Spinal cord (tissue), 10 donors: ENCODE measurements around the gene FOLR1. TPM values are rescaled to one million over a fixed set of nuclear protein-coding genes. Genes with fewer than 3 reads are reported as not detected.

Source experiments
- DNase-seq, 6 donors: peaks; one replicate each; pipeline versions ENCODE4 v3.0.0 to v3.0.0-alpha.2; 2013 to 2015; ENCODE audit warnings: low spot score in 6 of 6, low read depth in 4 of 6
- H3K27ac ChIP-seq: one replicate; pipeline ENCODE4 v1.5.1; 2013; ENCODE audit warnings: low read depth, low read length, control low read depth
- H3K27me3 ChIP-seq: one replicate; pipeline ENCODE4 v1.6.1; 2013; ENCODE audit warnings: low read length; ENCODE audit not compliant: control insufficient read depth, insufficient read depth
- H3K36me3 ChIP-seq: one replicate; pipeline ENCODE4 v1.6.1; 2013; ENCODE audit warnings: low read length; ENCODE audit not compliant: control insufficient read depth, insufficient read depth
- H3K4me1 ChIP-seq: one replicate; pipeline ENCODE4 v1.6.1; 2013; ENCODE audit warnings: low read length; ENCODE audit not compliant: control insufficient read depth, insufficient read depth
- H3K4me3 ChIP-seq: one replicate; pipeline ENCODE4 v1.5.1; 2013; ENCODE audit warnings: low read depth, low read length, control low read depth
- H3K9me3 ChIP-seq: one replicate; pipeline ENCODE4 v1.6.1; 2013; ENCODE audit warnings: low read length; ENCODE audit not compliant: control insufficient read depth, insufficient read depth
- WGBS: methylation state at CpG from one replicate; pipeline ENCODE4 v1.1.5; 2013; ENCODE audit warnings: missing lambda C conversion rate; ENCODE audit not compliant: insufficient coverage; 5-methylcytosine and 5-hydroxymethylcytosine counted together
- polyA plus RNA-seq, 2 donors: library from polyadenylated mRNA; unstranded; fragments of 120-200 nt; gene quantifications; one replicate each; pipeline ENCODE4 v1.2.1, GENCODE V29; 2013; ENCODE audit not compliant: insufficient read length in 2 of 2
- total RNA-seq, 2 donors: library from RNA; depleted of rRNA in 1 of 2; stranded (reverse); fragments of 120-200 nt in 1 of 2; fragments of >200 nt in 1 of 2; gene quantifications; one replicate each; pipeline versions ENCODE4 v1.2.3 to v1.2.4, GENCODE V29; 2013 to 2014
- donor health status: healthy.

FOLR1 gene
- total and polyA plus RNA-seq, 4 donors = 1.9 to 172 (median 4.0) TPM

DNA sequence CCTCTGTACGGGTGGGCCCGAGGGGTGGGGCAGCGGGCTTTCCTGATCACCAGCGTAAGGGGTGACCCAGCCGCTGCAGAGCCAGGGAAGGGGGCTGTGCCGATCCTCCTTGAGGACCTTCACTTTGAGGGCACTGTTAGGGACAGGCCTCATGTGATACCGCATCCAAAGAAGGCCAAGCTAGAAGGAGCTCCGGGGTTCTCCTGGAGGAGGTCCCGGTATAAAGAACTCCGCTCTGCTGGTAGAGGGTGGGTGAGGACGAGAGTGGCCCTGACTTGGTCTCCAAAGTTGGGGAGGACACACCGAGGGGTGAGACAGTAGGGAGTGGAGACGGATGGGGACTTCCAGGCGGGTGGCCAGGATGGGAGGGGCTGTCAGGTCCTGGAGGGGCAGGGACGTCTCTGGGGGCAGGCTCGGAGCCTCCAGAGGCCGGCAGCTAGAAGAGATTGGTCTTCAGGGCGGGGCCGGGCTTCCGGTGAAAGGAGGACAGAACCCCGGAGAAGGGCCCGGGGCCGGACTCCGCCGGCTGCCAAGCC, 47.4 kb downstream of the FOLR1 start:
- Histone ChIP-seq H3K27me3 (peaks cover 57% of the 10 kb centered on the region), H3K9me3 (no peaks in the 10 kb centered on the region), H3K4me1 (peaks cover 44% of the 10 kb centered on the region), H3K36me3 (peaks cover 31% of the 10 kb centered on the region), H3K27ac (no peak overlapping the region), H3K4me3 (peak overlapping the region; percentile 7)
- WGBS = 3% methylated on average over 25 of the region's 25 CpGs
- DNase-seq = no peak

DNA sequence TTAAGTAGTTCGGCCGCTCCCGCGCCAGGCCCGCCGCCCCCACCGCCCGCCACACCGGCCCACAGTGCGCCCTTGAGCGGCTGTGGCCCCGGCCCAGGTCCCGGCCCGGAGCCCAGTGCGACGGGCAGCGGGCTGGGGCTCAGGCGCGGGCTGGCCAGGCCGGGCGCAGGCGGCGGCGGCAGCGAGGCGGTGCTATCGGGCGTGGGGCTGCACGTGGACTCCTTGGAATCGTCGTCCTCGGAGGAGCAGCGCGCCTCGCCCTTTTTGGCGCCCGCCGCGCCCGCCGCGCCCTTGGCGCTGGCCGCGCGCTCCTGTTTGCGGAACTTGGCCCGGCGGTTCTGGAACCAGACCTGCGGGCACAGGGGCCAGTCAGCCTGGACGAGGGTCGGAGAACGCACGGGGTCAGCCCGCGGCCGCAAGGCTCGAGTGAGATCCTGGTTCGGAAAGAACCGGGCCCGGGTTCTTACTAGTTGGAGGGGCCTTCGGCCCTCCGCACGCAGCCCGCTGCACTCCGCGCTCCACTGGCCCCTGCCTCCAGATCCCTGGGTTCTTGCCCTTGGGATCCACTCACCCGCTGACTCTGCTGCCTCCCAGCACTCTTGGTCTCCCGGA, 48.0 kb downstream of the FOLR1 start:
- DNase-seq = peak in 2 of 6 donors; percentile 22 to 51
- Histone ChIP-seq H3K27ac (no peak overlapping the region), H3K4me3 (no peak overlapping the region), H3K9me3 (no peaks in the 10 kb centered on the region), H3K36me3 (peaks cover 29% of the 10 kb centered on the region), H3K4me1 (peaks cover 45% of the 10 kb centered on the region), H3K27me3 (peaks cover 62% of the 10 kb centered on the region)
- under 1% methylated on average over 69 of the region's 69 CpGs for WGBS

DNA sequence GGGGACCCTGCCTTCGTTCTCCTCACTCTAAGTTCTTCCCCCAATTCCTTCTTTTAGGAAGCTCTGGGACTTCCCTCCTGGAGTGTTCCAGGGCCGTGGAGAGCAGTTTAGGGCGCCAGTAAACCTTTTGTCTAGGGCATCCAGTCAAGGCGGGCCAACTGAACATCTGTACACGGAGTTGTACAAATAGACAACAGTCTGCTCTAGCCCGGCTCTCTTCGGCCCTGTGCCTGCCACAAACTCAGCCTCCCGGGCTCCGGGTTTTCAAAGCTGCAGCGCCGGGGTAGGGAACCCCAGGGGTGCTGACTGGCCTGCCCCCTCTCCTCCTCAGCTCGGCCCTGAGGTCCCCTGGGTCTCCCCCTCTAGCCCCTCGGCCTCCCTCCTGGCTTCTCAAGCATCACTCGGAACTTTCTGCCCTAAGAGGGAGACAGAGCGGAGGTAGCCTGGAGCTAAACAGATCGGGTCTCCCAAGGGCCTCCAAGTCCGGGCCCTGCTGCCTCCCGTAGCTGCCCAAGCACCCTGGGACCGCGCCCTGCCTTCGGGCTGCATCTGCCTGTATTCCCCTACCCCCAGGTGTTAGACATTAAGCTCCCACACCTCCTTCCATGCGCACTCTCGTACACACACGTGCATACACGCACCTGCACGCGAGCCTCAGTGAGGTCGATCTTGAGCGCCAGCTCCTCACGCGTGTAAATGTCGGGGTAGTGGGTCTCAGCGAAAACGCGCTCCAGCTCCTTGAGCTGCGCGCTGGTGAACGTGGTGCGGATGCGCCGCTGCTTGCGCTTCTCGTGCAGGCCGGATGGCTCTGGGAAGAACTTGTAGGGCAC, 48.7 kb downstream of the FOLR1 start:
- Histone ChIP-seq H3K4me3 (no peak overlapping the region), H3K27me3 (peaks cover 70% of the 10 kb centered on the region), H3K36me3 (peaks cover 22% of the 10 kb centered on the region), H3K27ac (no peak overlapping the region), H3K4me1 (peaks cover 45% of the 10 kb centered on the region), H3K9me3 (no peaks in the 10 kb centered on the region)
- DNase-seq = peak in 2 of 6 donors; percentile 21 to 46
- WGBS = 2% methylated on average over 31 of the region's 44 CpGs

DNA sequence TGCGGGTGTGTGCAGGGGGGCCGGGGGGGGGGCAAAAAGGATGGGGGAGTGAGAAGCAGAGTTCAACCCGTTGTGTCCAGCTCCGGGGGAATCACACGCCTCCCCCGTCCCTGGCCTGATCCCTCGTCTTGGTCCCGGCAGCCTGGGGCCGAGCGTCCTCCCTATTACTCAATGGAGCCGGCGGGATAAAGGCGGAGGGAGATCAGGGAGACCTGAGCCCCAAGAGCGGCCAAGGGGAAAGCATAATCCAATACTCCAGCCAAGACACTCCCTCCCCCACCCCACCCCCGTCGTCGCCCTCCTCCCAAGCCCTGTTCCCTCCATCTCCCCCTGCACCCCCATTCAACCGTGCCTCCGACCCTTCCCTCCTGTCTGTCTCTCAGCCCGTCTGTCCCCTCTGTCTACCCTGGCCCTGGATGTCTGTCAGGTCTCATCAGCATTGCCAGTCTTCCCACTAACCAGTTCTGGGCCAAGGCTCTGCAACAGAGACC, 49.4 kb downstream of the FOLR1 start:
- DNase-seq = no peak
- peaks cover 20% of the 10 kb centered on the region for H3K36me3 ChIP-seq
- no peak overlapping the region for H3K27ac ChIP-seq
- no peaks in the 10 kb centered on the region for H3K9me3 ChIP-seq
- peaks cover 76% of the 10 kb centered on the region for H3K27me3 ChIP-seq
- peaks cover 45% of the 10 kb centered on the region for H3K4me1 ChIP-seq
- WGBS = 12% methylated on average over 9 of the region's 20 CpGs
- H3K4me3 ChIP-seq = no peak overlapping the region

DNA sequence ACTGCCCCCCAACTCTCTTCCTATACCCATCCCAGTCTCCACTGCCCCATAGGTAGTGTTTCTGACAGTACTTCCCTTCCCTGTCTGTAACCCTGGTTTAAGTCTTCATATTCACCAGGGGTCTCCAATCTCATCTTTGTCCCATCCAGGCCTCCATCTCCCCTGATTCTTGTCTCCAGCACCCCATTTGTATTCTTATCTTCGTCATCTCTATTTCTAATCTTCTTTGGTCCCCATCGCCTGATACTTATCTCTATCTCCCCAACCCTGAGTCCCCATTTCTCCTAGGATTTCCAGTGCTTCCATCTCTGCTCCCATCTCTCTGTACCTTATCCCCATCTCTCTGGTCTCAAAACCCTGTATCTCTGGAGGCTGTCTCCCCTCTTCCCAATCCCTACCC, 50.2 kb downstream of the FOLR1 start:
- Histone ChIP-seq H3K9me3 (no peaks in the 10 kb centered on the region), H3K27me3 (peaks cover 84% of the 10 kb centered on the region), H3K27ac (no peak overlapping the region), H3K4me3 (no peak overlapping the region), H3K4me1 (peaks cover 44% of the 10 kb centered on the region), H3K36me3 (peaks cover 16% of the 10 kb centered on the region)
- no peak for DNase-seq
- 100% methylated on average over 2 of the region's 2 CpGs for WGBS

DNA sequence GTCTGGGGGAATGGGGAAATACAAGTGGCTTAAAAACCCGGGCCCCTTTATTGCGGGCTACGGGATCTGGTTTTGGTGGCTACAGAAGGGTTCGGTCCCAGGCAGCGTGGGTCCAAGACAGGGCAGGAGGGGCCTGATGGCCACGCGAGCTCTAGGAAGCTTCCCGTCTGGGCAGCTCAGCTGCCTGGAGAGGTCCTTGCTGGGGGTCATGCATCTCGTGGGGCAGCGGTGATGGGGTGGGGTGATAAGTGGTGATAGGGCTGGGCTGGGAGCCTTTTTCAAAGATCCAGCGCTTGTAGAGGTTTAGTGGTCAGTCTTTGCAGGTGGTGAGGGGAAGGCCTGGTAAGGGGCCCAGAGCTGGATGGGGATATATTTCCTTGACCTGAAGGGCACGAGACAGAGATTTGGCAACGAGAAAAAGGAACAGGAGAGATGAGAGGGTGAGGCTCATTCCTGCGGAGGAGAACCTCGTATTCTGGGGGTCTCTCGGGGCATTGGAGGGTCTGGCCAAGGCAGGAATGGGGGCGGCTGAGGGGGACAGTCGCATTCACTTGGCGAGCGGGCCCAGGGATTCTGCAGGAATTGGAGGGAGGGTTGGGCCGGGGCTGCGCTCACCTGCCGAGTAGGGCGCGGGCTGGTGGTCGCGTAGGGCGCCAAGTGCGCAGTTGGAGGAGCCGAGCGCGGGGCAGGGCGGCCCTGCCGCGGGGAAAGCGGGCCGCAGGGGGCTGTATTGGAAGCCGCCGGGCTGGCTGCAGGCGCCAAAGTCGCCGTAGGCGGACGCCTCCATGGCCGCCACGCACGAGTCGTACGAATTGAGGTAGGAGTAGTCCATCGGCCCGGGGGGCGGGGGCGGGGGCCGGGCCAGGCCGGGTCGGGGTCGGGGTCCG, 51.5 kb downstream of the FOLR1 start:
- H3K4me3 ChIP-seq = no peak overlapping the region
- H3K27ac ChIP-seq = no peak overlapping the region
- no peaks in the 10 kb centered on the region for H3K9me3 ChIP-seq
- no peak for DNase-seq
- WGBS = 11% methylated on average over 58 of the region's 58 CpGs
- peaks cover 3% of the 10 kb centered on the region for H3K36me3 ChIP-seq
- peaks cover 88% of the 10 kb centered on the region for H3K27me3 ChIP-seq
- peaks cover 32% of the 10 kb centered on the region for H3K4me1 ChIP-seq

DNA sequence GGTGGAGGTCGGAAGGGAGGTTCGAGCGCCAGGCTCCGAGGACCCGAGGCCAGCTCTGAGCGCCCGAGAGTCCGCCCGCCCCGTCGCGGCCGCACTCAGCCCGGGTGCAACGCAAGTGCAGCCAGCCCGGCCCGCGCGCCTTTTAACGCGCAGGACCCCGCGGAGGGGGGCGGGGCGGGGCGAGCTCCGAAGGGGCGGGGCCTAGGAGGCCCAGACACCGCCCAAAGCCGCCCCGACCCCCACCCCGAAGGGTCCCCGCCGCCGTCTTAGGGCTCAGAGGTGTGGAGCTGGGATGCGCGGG, 52.1 kb downstream of the FOLR1 start, which contains the start of gene PHOX2A:
Gene PHOX2A (minus strand): TSS at position 117 of the 301 bp plus-strand sequence. CDS start 172 bp downstream, outside the sequence.
- H3K27me3 ChIP-seq = peaks cover 84% of the 10 kb centered on the region
- no peak for DNase-seq

GRCh38 chr11:72244361-72245262, 52.7 kb downstream of the FOLR1 start:
- Histone ChIP-seq H3K27me3 (peaks cover 78% of the 10 kb centered on the region), H3K27ac (no peak overlapping the region), H3K4me1 (peaks cover 20% of the 10 kb centered on the region), H3K4me3 (no peak overlapping the region), H3K36me3 (no peaks in the 10 kb centered on the region), H3K9me3 (no peaks in the 10 kb centered on the region)
- DNase-seq = peak in 1 of 6 donors; percentile 21
- 2% methylated on average over 46 of the region's 46 CpGs for WGBS

More for the DNA sequence above, 52.1 kb downstream of the FOLR1 start, which contains the start of gene PHOX2A:
- Histone ChIP-seq H3K27ac (no peak within 1 kb of the TSS), H3K36me3 (no peaks in the 10 kb centered on the region), H3K4me3 (no peak within 1 kb of the TSS), H3K9me3 (no peaks in the 10 kb centered on the region), H3K4me1 (peaks cover 26% of the 10 kb centered on the region)
- WGBS = 0% methylated on average over 35 of the region's 37 CpGs
